ENCODE results near the gene PNPLA1. TPM values are rescaled to one million over a fixed set of nuclear protein-coding genes. Genes with fewer than 3 reads are reported as not detected.

The PNPLA1 gene
- total RNA-seq, 1 experiment from 2014 or later, result 0.10 TPM

GRCh38 chr6:36273067-36273466 is 3.2 kb downstream of the PNPLA1 start:
- H2AFZ ChIP-seq (ENCODE audit: low read depth, low read length, poor library complexity, severe bottlenecking), result no peak overlapping the region
- H3K4me2 ChIP-seq (ENCODE audit: low read length), result no peak overlapping the region
- no peaks in the 10 kb centered on the region for H4K20me1 ChIP-seq (ENCODE audit: insufficient read depth)
- no peaks in the 10 kb centered on the region for H3K9me2 ChIP-seq (ENCODE audit: insufficient read depth)
- H3K9me3 ChIP-seq (ENCODE audit: control insufficient read depth in 1 of 2, insufficient read depth in 1 of 2, low read depth in 1 of 2, low read length in 2 of 2), result no peaks in the 10 kb centered on the region
- peaks cover 7% of the 10 kb centered on the region; the same call in 1 of the 2 replicates for H3K27me3 ChIP-seq (ENCODE audit: insufficient read depth, low read length)
- H3K4me3 ChIP-seq (replicated peaks in 1 of 2; ENCODE audit: low read depth in 1 of 2, low read length in 2 of 2), result no peak overlapping the region
- no peak overlapping the region for H3K9ac ChIP-seq (ENCODE audit: low read length)
- TF ChIP-seq EZH2 (IDR thresholded peaks at IDR 0.05), result no peak
- TF ChIP-seq JUND (IDR thresholded peaks at IDR 0.05), result no peak
- TF ChIP-seq SP1 (IDR thresholded peaks at IDR 0.05; ENCODE audit: low read depth), result no peak
- TF ChIP-seq YY1 (IDR thresholded peaks at IDR 0.05; ENCODE audit: extremely low read depth, insufficient replicate concordance, low read depth, low read length), result no peak
- TF ChIP-seq REST (IDR thresholded peaks at IDR 0.05; ENCODE audit: low read depth), result no peak
- TF ChIP-seq ELF1 (IDR thresholded peaks at IDR 0.05; ENCODE audit: borderline replicate concordance, low read depth), result no peak
- TF ChIP-seq POLR2AphosphoS5 (IDR thresholded peaks at IDR 0.05; ENCODE audit: low read depth, low read length), result no peak
- no peak for TF ChIP-seq ZBTB33 (IDR thresholded peaks at IDR 0.05; ENCODE audit: extremely low read depth, insufficient replicate concordance, low read length)
- no peak for TF ChIP-seq TCF7L2 (IDR thresholded peaks at IDR 0.05; ENCODE audit: borderline replicate concordance, extremely low read depth, insufficient read depth, insufficient read length)
- no peaks in the 10 kb centered on the region for H3K36me3 ChIP-seq (ENCODE audit: control insufficient read depth in 1 of 2, insufficient read depth in 2 of 2, low read length in 2 of 2)
- CTCF ChIA-PET, result no interaction called here
- H3K4me1 ChIP-seq (ENCODE audit: control insufficient read depth in 1 of 2, insufficient read depth in 2 of 2, low read length in 2 of 2), result peaks cover 0 to 4% of the 10 kb centered on the region in 2 experiments; a peak in 1 of 4 replicates
- POLR2A ChIA-PET, result no interaction called here
- DNase-seq (ENCODE audit: low read depth, low spot score), result no peak
- no peaks in the 10 kb centered on the region for H3K79me2 ChIP-seq (ENCODE audit: insufficient read depth, low read length)
- no peak overlapping the region for H3K27ac ChIP-seq (ENCODE audit: low read depth, low read length)
- intact Hi-C loops (cut with micrococcal nuclease), result no loop called here
- no peak for ATAC-seq
- BruUV-seq (replicated peaks), result no TSS peak
- RAD21 ChIA-PET (ENCODE audit: low non-redundant PET in 1 of 2, low total read pairs in 2 of 2, uncharacterized antibody in 2 of 2, unreplicated experiment in 2 of 2), result no interaction called here

All from HCT116 (cell line).